Measurements from ENCODE around the gene CDADC1.

CDADC1 gene

GRCh38 chr13:49218493-49219051 is 29.2 kb upstream of the CDADC1 start:
- Histone ChIP-seq H3K4me3 (replicated peaks; ENCODE audit: low read depth, low read length) (no peak overlapping the region), H3K27me3 (replicated peaks; ENCODE audit: control insufficient read depth, insufficient read depth, low read length) (no peaks in the 10 kb centered on the region; the same call in none of the 2 replicates), H3K36me3 (ENCODE audit: control insufficient read depth, insufficient read depth, low read length) (no peaks in the 10 kb centered on the region)
- DNase-seq (ENCODE audit: extremely low read depth, insufficient read length), result no peak
- no peak for TF ChIP-seq CTCF (IDR thresholded peaks at IDR 0.05; ENCODE audit: insufficient read depth, low read length, poor library complexity, severe bottlenecking)

GRCh38 chr13:49219647-49220035 is 28.1 kb upstream of the CDADC1 start:
- Histone ChIP-seq H3K4me3 (replicated peaks; ENCODE audit: low read depth, low read length) (no peak overlapping the region; the same call in 1 of the 2 replicates), H3K36me3 (ENCODE audit: control insufficient read depth, insufficient read depth, low read length) (no peaks in the 10 kb centered on the region), H3K27me3 (replicated peaks; ENCODE audit: control insufficient read depth, insufficient read depth, low read length) (no peaks in the 10 kb centered on the region; the same call in none of the 2 replicates)
- no peak for TF ChIP-seq CTCF (IDR thresholded peaks at IDR 0.05; ENCODE audit: insufficient read depth, low read length, poor library complexity, severe bottlenecking)
- DNase-seq (ENCODE audit: extremely low read depth, insufficient read length), result no peak

- TF ChIP-seq CTCF (IDR thresholded peaks at IDR 0.05; ENCODE audit: insufficient read depth, low read length, poor library complexity, severe bottlenecking), result peak; percentile 16
- Histone ChIP-seq H3K36me3 (ENCODE audit: control insufficient read depth, insufficient read depth, low read length) (no peaks in the 10 kb centered on the region), H3K4me3 (replicated peaks; ENCODE audit: low read depth, low read length) (peak within 1 kb of the TSS; percentile 15), H3K27me3 (replicated peaks; ENCODE audit: control insufficient read depth, insufficient read depth, low read length) (no peaks in the 10 kb centered on the region; the same call in none of the 2 replicates)
- DNase-seq (ENCODE audit: extremely low read depth, insufficient read length), result peak; percentile 37
Measured at GRCh38 chr13:49220036-49220855, 27.5 kb upstream of the CDADC1 start, which contains the start of gene MLNR. TSS of gene MLNR (plus strand) at chr13:49220338. CDS start at chr13:49220338, 0 bp downstream.

- Histone ChIP-seq H3K36me3 (ENCODE audit: control insufficient read depth, insufficient read depth, low read length) (no peaks in the 10 kb centered on the region), H3K27me3 (replicated peaks; ENCODE audit: control insufficient read depth, insufficient read depth, low read length) (no peaks in the 10 kb centered on the region; the same call in none of the 2 replicates), H3K4me3 (replicated peaks; ENCODE audit: low read depth, low read length) (peak overlapping the region; percentile 15)
- TF ChIP-seq CTCF (IDR thresholded peaks at IDR 0.05; ENCODE audit: insufficient read depth, low read length, poor library complexity, severe bottlenecking), result no peak
- DNase-seq (ENCODE audit: extremely low read depth, insufficient read length), result no peak
Measured at GRCh38 chr13:49220856-49221589, 26.7 kb upstream of the CDADC1 start.

GRCh38 chr13:49221590-49221965 is 26.1 kb upstream of the CDADC1 start:
- H3K36me3 ChIP-seq (ENCODE audit: control insufficient read depth, insufficient read depth, low read length), result no peaks in the 10 kb centered on the region
- no peaks in the 10 kb centered on the region; the same call in none of the 2 replicates for H3K27me3 ChIP-seq (replicated peaks; ENCODE audit: control insufficient read depth, insufficient read depth, low read length)
- H3K4me3 ChIP-seq (replicated peaks; ENCODE audit: low read depth, low read length), result no peak overlapping the region
- DNase-seq (ENCODE audit: extremely low read depth, insufficient read length), result no peak
- no peak for TF ChIP-seq CTCF (IDR thresholded peaks at IDR 0.05; ENCODE audit: insufficient read depth, low read length, poor library complexity, severe bottlenecking)

Data from GM06990 (cell line).